ENCODE results near the gene CTNNA2.

Gene CTNNA2

DNA sequence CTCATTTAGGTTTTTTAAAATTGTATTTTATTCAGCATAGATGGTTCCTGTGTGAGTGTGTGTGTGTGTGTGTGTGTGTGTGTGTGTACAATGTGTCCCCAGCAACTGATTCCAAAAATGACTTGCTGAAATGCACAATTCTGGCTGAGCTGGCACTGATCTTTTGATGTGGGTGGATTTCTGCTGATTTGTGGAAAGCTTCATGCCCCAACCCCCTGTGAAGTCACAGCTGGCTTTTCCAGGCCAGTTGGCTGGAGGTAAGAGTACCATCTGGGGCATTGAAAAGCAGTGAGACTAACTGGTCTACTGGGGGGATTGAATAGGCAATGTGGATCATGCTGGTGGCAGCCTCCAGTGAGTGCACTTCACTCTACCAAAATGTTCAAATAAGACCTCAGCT, 604.5 kb downstream of the CTNNA2 start:
- DNase-seq (ENCODE audit: extremely low read depth, low read depth): no peak
- TF ChIP-seq, protein P1, sequence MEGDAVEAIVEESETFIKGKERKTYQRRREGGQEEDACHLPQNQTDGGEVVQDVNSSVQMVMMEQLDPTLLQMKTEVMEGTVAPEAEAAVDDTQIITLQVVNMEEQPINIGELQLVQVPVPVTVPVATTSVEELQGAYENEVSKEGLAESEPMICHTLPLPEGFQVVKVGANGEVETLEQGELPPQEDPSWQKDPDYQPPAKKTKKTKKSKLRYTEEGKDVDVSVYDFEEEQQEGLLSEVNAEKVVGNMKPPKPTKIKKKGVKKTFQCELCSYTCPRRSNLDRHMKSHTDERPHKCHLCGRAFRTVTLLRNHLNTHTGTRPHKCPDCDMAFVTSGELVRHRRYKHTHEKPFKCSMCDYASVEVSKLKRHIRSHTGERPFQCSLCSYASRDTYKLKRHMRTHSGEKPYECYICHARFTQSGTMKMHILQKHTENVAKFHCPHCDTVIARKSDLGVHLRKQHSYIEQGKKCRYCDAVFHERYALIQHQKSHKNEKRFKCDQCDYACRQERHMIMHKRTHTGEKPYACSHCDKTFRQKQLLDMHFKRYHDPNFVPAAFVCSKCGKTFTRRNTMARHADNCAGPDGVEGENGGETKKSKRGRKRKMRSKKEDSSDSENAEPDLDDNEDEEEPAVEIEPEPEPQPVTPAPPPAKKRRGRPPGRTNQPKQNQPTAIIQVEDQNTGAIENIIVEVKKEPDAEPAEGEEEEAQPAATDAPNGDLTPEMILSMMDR (IDR thresholded peaks at IDR 0.05; ENCODE audit: low read depth, low read length): no peak

DNA sequence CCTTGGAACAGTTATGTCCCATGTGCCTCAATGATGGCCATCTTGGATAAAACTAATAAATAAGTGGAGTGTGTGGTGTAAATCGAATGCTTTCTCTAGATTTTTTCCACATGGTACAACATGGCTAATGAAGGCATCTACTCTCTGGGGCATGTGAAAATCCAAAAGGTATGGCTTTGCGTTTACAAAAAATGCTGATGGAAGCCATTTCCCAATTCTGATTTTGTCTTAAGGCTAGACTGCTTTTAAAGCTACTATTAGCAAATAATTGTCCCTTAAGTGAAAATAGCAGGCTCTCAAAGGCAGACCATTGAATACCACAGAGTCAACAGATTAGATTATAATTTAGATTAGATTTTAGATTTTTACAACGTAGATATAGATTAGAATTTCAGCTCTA, 608.0 kb downstream of the CTNNA2 start:
- DNase-seq (ENCODE audit: extremely low read depth, low read depth): no peak
- TF ChIP-seq, protein P1 (IDR thresholded peaks at IDR 0.05; ENCODE audit: low read depth, low read length): no peak

DNA sequence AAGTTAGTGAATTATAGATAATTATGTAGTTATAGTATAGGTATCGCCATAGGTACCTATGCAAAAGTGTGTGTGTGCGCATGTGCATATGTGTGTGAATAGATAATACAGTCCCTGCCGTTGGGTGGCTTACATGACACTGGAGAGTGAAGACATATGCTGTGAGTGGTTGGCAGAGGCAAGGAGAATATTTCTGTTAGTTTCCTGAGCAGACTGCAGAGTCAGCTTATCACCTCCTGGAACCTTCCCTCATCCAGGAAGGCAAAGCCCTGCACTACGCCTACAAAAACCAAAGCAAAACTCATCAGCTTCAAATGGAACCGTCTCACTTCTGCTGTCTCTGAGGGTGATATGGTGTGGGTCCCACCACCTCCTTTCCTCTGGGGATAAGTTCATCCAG, 609.8 kb downstream of the CTNNA2 start:
- TF ChIP-seq, protein P1 (IDR thresholded peaks at IDR 0.05; ENCODE audit: low read depth, low read length): no peak
- DNase-seq (ENCODE audit: extremely low read depth, low read depth): no peak

DNA sequence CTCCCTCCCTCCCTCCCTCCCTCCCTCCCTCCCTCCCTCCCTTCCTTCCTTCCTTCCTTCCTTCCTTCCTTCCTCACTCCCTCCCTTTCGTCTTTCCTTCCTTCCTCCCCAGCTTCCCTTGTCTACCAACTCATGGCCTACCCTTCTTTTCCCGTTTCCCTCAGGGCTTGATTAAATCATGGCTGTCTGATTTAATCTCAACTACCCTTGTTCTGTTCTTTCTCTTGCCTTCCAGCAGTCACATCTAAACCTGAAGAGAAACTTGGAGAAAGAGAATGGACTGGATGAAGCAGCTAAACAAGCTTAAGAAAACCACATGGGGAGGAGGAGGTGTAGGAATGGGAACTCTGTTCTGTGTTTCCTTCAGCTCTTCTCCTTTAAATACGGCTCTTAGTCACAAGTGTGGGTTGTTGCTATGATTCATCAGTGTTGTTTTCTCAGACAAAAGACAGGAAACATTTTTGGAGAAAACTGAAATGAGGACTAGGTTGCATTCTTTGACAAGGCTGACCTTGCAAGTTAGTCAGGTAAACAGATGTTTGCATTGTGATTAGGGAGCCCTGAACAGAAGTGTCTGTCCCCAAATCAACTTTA, 613.8 kb downstream of the CTNNA2 start:
- no peak for DNase-seq (ENCODE audit: extremely low read depth, low read depth)
- TF ChIP-seq, protein P1 (IDR thresholded peaks at IDR 0.05; ENCODE audit: low read depth, low read length): no peak

DNA sequence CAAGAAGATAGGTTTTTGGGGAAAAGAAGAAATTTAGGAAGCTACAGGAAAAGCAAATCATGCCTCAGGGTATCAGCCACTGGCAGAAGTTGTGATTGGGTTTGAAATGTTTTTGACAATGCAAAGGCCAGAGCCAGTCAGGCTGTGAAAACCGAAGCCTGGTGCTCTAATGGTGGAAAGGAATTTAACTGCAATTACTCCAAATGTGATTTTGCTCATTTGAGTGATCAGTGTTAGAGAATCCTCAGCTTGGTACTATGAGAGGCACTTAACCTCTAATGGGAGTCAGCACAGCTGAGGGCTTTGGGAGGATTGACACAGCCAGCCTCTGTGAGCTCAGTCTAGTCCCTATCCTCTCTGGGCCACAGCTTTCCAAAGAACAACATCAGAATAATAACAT, 615.2 kb downstream of the CTNNA2 start:
- TF ChIP-seq, protein P1 (IDR thresholded peaks at IDR 0.05; ENCODE audit: low read depth, low read length): no peak
- no peak for DNase-seq (ENCODE audit: extremely low read depth, low read depth)

DNA sequence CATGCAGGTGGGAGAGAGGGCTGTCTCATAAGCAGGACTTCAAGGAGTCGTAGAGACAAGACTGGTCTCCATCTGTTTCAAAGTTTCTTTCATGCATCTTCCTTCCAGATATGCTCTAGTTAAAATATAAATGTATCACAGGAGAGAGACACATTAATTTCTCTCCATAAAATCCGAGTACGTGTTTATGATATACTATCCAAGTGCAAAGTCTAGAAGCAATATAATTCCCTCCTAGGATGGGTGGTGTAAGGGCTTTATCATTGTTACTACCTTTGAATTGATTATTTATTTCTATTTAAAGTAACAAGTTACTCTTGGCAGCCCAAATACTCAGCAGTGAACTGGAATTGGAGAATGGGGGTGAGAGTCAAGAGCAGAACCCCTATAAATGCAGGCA, 619.4 kb downstream of the CTNNA2 start:
- TF ChIP-seq, protein P1 (IDR thresholded peaks at IDR 0.05; ENCODE audit: low read depth, low read length): no peak
- no peak for DNase-seq (ENCODE audit: extremely low read depth, low read depth)

DNA sequence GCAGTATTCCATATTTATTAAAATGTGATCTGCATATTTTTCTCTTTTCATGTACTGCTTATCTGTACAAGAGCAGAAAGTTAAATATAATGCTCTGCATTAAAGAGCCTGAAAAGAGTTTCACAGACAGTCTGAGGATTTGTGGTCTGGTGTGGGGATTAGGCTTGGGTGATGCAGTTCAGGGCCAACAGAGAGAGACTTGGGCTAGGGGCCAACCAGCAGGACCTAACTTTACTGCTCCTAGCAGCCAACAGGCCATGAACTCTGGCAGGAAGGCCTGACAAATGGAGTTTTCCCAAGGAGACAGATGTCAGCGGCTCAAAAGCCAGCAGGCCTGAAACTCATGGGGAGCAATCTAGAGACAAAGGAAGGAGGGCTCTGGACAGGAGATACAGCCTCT, 622.1 kb downstream of the CTNNA2 start:
- DNase-seq (ENCODE audit: extremely low read depth, low read depth): no peak
- TF ChIP-seq, protein P1 (IDR thresholded peaks at IDR 0.05; ENCODE audit: low read depth, low read length): no peak
